ENCODE data around the gene KRT84.
"Not testable (repeated sequence)": the region's sequence is repeated elsewhere in the genome, so short reads cannot be mapped to it uniquely, and the experiment has no call there.

The KRT84 gene

GRCh38 chr12:52423035-52423434 is 37.6 kb upstream of the KRT84 start:
- Histone ChIP-seq H3K9ac (ENCODE audit: low read depth, low read length) (no peak overlapping the region), H3K4me3 (ENCODE audit: low read length) (no peak overlapping the region), H3K4me2 (ENCODE audit: low read length) (no peak overlapping the region), H3K27me3 (ENCODE audit: control insufficient read depth, insufficient read depth, low read length) (peaks cover 73% of the 10 kb centered on the region), H3K4me1 (ENCODE audit: control insufficient read depth, insufficient read depth, low read length) (no peaks in the 10 kb centered on the region), H3K9me3 (replicated peaks; ENCODE audit: low read length) (no peaks in the 10 kb centered on the region), H3K36me3 (ENCODE audit: insufficient read depth, low read length) (no peaks in the 10 kb centered on the region)

GRCh38 chr12:52419656-52420055 is 34.2 kb upstream of the KRT84 start:
- H3K27me3 ChIP-seq (ENCODE audit: control insufficient read depth, insufficient read depth, low read length): peaks cover 51% of the 10 kb centered on the region

GRCh38 chr12:52418576-52419110 is 33.2 kb upstream of the KRT84 start:
- Histone ChIP-seq H3K27me3 (ENCODE audit: control insufficient read depth, insufficient read depth, low read length) (peaks cover 41% of the 10 kb centered on the region), H3K36me3 (ENCODE audit: insufficient read depth, low read length) (no peaks in the 10 kb centered on the region), H3K4me3 (ENCODE audit: low read length) (no peak overlapping the region), H3K9me3 (replicated peaks; ENCODE audit: low read length) (no peaks in the 10 kb centered on the region), H3K9ac (ENCODE audit: low read depth, low read length) (no peak overlapping the region), H3K4me1 (ENCODE audit: control insufficient read depth, insufficient read depth, low read length) (no peaks in the 10 kb centered on the region), H3K4me2 (ENCODE audit: low read length) (no peak overlapping the region)

More at GRCh38 chr12:52419656-52420055, 34.2 kb upstream of the KRT84 start:
- H3K9ac ChIP-seq (ENCODE audit: low read depth, low read length): no peak overlapping the region
- no peaks in the 10 kb centered on the region for H3K36me3 ChIP-seq (ENCODE audit: insufficient read depth, low read length)
- no peak overlapping the region for H3K4me2 ChIP-seq (ENCODE audit: low read length)
- no peaks in the 10 kb centered on the region for H3K9me3 ChIP-seq (replicated peaks; ENCODE audit: low read length)
- no peaks in the 10 kb centered on the region for H3K4me1 ChIP-seq (ENCODE audit: control insufficient read depth, insufficient read depth, low read length)
- H3K4me3 ChIP-seq (ENCODE audit: low read length): no peak overlapping the region

GRCh38 chr12:52417740-52418139 is 32.3 kb upstream of the KRT84 start:
- Histone ChIP-seq H3K4me2 (ENCODE audit: low read length) (no peak overlapping the region), H3K4me1 (ENCODE audit: control insufficient read depth, insufficient read depth, low read length) (no peaks in the 10 kb centered on the region), H3K36me3 (ENCODE audit: insufficient read depth, low read length) (no peaks in the 10 kb centered on the region), H3K9ac (ENCODE audit: low read depth, low read length) (no peak overlapping the region), H3K9me3 (replicated peaks; ENCODE audit: low read length) (no peaks in the 10 kb centered on the region), H3K4me3 (ENCODE audit: low read length) (no peak overlapping the region), H3K27me3 (ENCODE audit: control insufficient read depth, insufficient read depth, low read length) (peaks cover 40% of the 10 kb centered on the region)

DNA sequence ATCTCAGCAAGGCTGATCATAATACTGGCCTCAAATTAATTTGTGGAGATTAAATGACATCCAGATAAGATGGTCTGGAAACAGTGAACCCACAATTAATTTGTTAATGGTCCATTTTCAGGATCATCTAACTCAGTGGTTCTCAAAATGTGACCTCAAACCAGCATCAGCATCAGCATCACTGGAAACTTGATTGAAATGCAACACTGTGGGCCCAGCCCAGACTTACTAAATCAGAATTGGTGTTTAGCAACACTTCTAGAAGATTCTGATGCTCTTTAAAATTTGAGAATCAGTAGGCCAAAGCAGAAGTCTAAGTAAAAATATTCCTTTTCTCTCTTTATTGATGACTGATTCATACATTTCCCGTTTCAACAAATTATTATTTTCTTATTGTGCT is 31.3 kb upstream of the KRT84 start:
- H3K36me3 ChIP-seq (ENCODE audit: insufficient read depth, low read length): no peaks in the 10 kb centered on the region
- no peaks in the 10 kb centered on the region for H3K9me3 ChIP-seq (replicated peaks; ENCODE audit: low read length)
- H3K4me3 ChIP-seq (ENCODE audit: low read length): no peak overlapping the region
- H3K4me1 ChIP-seq (ENCODE audit: control insufficient read depth, insufficient read depth, low read length): no peaks in the 10 kb centered on the region
- no peak overlapping the region for H3K4me2 ChIP-seq (ENCODE audit: low read length)
- H3K27me3 ChIP-seq (ENCODE audit: control insufficient read depth, insufficient read depth, low read length): peaks cover 40% of the 10 kb centered on the region
- H3K9ac ChIP-seq (ENCODE audit: low read depth, low read length): no peak overlapping the region

GRCh38 chr12:52415870-52416750 is 30.7 kb upstream of the KRT84 start:
- no peak overlapping the region for H3K4me2 ChIP-seq (ENCODE audit: low read length)
- no peaks in the 10 kb centered on the region for H3K9me3 ChIP-seq (replicated peaks; ENCODE audit: low read length)
- H3K27me3 ChIP-seq (ENCODE audit: control insufficient read depth, insufficient read depth, low read length): peaks cover 33% of the 10 kb centered on the region
- no peak overlapping the region for H3K4me3 ChIP-seq (ENCODE audit: low read length)
- H3K36me3 ChIP-seq (ENCODE audit: insufficient read depth, low read length): no peaks in the 10 kb centered on the region
- no peaks in the 10 kb centered on the region for H3K4me1 ChIP-seq (ENCODE audit: control insufficient read depth, insufficient read depth, low read length)
- H3K9ac ChIP-seq (ENCODE audit: low read depth, low read length): no peak overlapping the region

DNA sequence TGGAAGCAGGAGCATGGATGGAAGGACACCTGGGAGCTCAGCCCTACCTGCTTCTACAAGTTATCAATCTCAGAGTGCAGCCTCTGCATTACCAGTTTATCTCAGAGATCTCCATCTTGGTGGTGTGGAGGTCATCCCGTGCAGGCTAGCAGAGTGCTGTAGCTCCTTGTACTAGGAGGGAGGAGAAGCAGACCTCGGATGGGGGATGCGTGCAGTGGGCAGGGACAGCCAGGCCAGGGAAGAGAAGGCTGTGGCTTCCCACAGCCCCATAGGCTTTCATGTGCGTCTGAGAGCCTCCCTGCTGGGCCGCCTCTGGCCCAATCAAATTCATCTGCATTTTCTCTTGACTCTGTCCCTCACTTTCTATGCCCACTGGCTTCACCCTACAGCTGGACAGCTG is 29.5 kb upstream of the KRT84 start:
- no peak overlapping the region for H3K4me3 ChIP-seq (ENCODE audit: low read length)
- H3K9ac ChIP-seq (ENCODE audit: low read depth, low read length): no peak overlapping the region

GRCh38 chr12:52413782-52414345 is 28.4 kb upstream of the KRT84 start:
- Histone ChIP-seq H3K36me3 (ENCODE audit: insufficient read depth, low read length) (no peaks in the 10 kb centered on the region), H3K27me3 (ENCODE audit: control insufficient read depth, insufficient read depth, low read length) (peaks cover 25% of the 10 kb centered on the region), H3K9me3 (replicated peaks; ENCODE audit: low read length) (no peaks in the 10 kb centered on the region), H3K4me1 (ENCODE audit: control insufficient read depth, insufficient read depth, low read length) (no peaks in the 10 kb centered on the region), H3K4me2 (ENCODE audit: low read length) (no peak overlapping the region), H3K4me3 (ENCODE audit: low read length) (no peak overlapping the region), H3K9ac (ENCODE audit: low read depth, low read length) (no peak overlapping the region)

More for the DNA sequence above, 29.5 kb upstream of the KRT84 start:
- Histone ChIP-seq H3K27me3 (ENCODE audit: control insufficient read depth, insufficient read depth, low read length) (peaks cover 28% of the 10 kb centered on the region), H3K4me2 (ENCODE audit: low read length) (no peak overlapping the region), H3K9me3 (replicated peaks; ENCODE audit: low read length) (no peaks in the 10 kb centered on the region), H3K4me1 (ENCODE audit: control insufficient read depth, insufficient read depth, low read length) (no peaks in the 10 kb centered on the region), H3K36me3 (ENCODE audit: insufficient read depth, low read length) (no peaks in the 10 kb centered on the region)

GRCh38 chr12:52413202-52413601 is 27.8 kb upstream of the KRT84 start:
- Histone ChIP-seq H3K4me3 (ENCODE audit: low read length) (no peak overlapping the region), H3K4me2 (ENCODE audit: low read length) (no peak overlapping the region), H3K9me3 (replicated peaks; ENCODE audit: low read length) (no peaks in the 10 kb centered on the region), H3K27me3 (ENCODE audit: control insufficient read depth, insufficient read depth, low read length) (peaks cover 26% of the 10 kb centered on the region), H3K36me3 (ENCODE audit: insufficient read depth, low read length) (no peaks in the 10 kb centered on the region), H3K9ac (ENCODE audit: low read depth, low read length) (no peak overlapping the region), H3K4me1 (ENCODE audit: control insufficient read depth, insufficient read depth, low read length) (no peaks in the 10 kb centered on the region)

DNA sequence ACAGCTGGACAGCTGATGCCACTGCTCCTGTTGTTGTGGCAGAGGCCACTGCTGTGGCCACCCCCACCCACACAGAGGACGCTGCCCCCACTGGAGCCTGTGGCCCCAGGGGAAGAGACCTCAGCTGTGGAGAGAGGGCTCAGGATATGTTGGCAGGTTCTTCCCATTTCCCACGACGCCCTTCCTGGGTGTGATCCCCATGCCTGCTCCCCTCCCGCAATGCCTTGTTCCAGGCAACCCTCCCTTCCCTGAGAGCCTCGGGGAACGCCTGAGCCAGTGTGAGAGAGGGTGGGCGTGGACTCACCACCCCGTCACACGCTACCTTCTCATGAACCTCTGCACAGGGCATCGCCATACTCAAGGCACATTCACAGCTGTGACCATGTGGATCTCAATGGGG is 26.4 kb upstream of the KRT84 start:
- Histone ChIP-seq H3K4me1 (ENCODE audit: control insufficient read depth, insufficient read depth, low read length) (no peaks in the 10 kb centered on the region), H3K9me3 (replicated peaks; ENCODE audit: low read length) (no peaks in the 10 kb centered on the region), H3K4me3 (ENCODE audit: low read length) (no peak overlapping the region), H3K27me3 (ENCODE audit: control insufficient read depth, insufficient read depth, low read length) (peaks cover 29% of the 10 kb centered on the region), H3K36me3 (ENCODE audit: insufficient read depth, low read length) (no peaks in the 10 kb centered on the region), H3K4me2 (ENCODE audit: low read length) (no peak overlapping the region), H3K9ac (ENCODE audit: low read depth, low read length) (no peak overlapping the region)

GRCh38 chr12:52410589-52411248 is 25.3 kb upstream of the KRT84 start:
- H3K4me2 ChIP-seq (ENCODE audit: low read length); H3K9me3 ChIP-seq (replicated peaks; ENCODE audit: low read length); H3K9ac ChIP-seq (ENCODE audit: low read depth, low read length); H3K36me3 ChIP-seq (ENCODE audit: insufficient read depth, low read length); H3K4me3 ChIP-seq (ENCODE audit: low read length); H3K4me1 ChIP-seq (ENCODE audit: control insufficient read depth, insufficient read depth, low read length): not testable (repeated sequence)
- H3K27me3 ChIP-seq (ENCODE audit: control insufficient read depth, insufficient read depth, low read length): peaks cover 33% of the 10 kb centered on the region

Measured in skeletal muscle satellite cell (primary cell).